Measurements from ENCODE around the gene PDLIM7. TPM values are rescaled to one million over a fixed set of nuclear protein-coding genes. Genes with fewer than 3 reads are reported as not detected.

PDLIM7 gene
- total RNA-seq, 1 donor from 2014 or later = 54.4 TPM

GRCh38 chr5:177471610-177472356, 25.6 kb downstream of the PDLIM7 start:
- Histone ChIP-seq H3K36me3 (peaks cover 9% of the 10 kb centered on the region), H3K27me3 (ENCODE audit: low read depth) (peaks cover 90% of the 10 kb centered on the region), H3K4me1 (peaks cover 69% of the 10 kb centered on the region), H3K27ac (replicated peaks) (peak overlapping the region; percentile 92), H3K4me3 (peak overlapping the region; percentile 79), H3K9me3 (replicated peaks) (no peaks in the 10 kb centered on the region)
- peak; percentile 73 for DNase-seq
- intact Hi-C loops (cut with micrococcal nuclease) = no loop called here
- no peak for TF ChIP-seq CTCF (IDR thresholded peaks at IDR 0.05; ENCODE audit: borderline replicate concordance)

GRCh38 chr5:177470759-177471536, 26.5 kb downstream of the PDLIM7 start:
- H3K9me3 ChIP-seq (replicated peaks) = no peaks in the 10 kb centered on the region
- intact Hi-C loops (cut with micrococcal nuclease) = no loop called here
- H3K36me3 ChIP-seq = peaks cover 18% of the 10 kb centered on the region
- H3K4me1 ChIP-seq = peaks cover 64% of the 10 kb centered on the region
- peaks cover 90% of the 10 kb centered on the region for H3K27me3 ChIP-seq (ENCODE audit: low read depth)
- DNase-seq = no peak
- H3K27ac ChIP-seq (replicated peaks) = peak overlapping the region; percentile 92
- H3K4me3 ChIP-seq = peak overlapping the region; percentile 79
- TF ChIP-seq CTCF (IDR thresholded peaks at IDR 0.05; ENCODE audit: borderline replicate concordance) = no peak

GRCh38 chr5:177469750-177470525, 27.5 kb downstream of the PDLIM7 start:
- TF ChIP-seq CTCF (IDR thresholded peaks at IDR 0.05; ENCODE audit: borderline replicate concordance) = no peak
- Histone ChIP-seq H3K4me3 (peak overlapping the region; percentile 79), H3K27me3 (ENCODE audit: low read depth) (peaks cover 84% of the 10 kb centered on the region), H3K4me1 (peaks cover 62% of the 10 kb centered on the region), H3K9me3 (replicated peaks) (peaks cover 4% of the 10 kb centered on the region), H3K36me3 (peaks cover 28% of the 10 kb centered on the region), H3K27ac (replicated peaks) (peak overlapping the region; percentile 92)
- intact Hi-C loops (cut with micrococcal nuclease) = no loop called here
- no peak for DNase-seq

- intact Hi-C loops (cut with micrococcal nuclease) = no loop called here
- peak; percentile 63 for DNase-seq
- Histone ChIP-seq H3K4me1 (peaks cover 54% of the 10 kb centered on the region), H3K4me3 (peak overlapping the region; percentile 79), H3K27me3 (ENCODE audit: low read depth) (peaks cover 84% of the 10 kb centered on the region), H3K27ac (replicated peaks) (peak overlapping the region; percentile 92), H3K36me3 (peaks cover 30% of the 10 kb centered on the region), H3K9me3 (replicated peaks) (peaks cover 7% of the 10 kb centered on the region)
- TF ChIP-seq CTCF (IDR thresholded peaks at IDR 0.05; ENCODE audit: borderline replicate concordance) = no peak
These were observed 28.4 kb downstream of the PDLIM7 start for GRCh38 chr5:177468685-177469628.

All from left ventricle myocardium inferior (tissue), 1 donor.